LNCaP clone FGC (cell line): ENCODE data around the gene SLC35F1.
A peak's percentile ranks its signal among the peaks of the same experiment; 100 is the strongest.

Experiments used
- DNase-seq: peaks from one replicate; pipeline ENCODE4 v3.0.0-alpha.2; 2011; ENCODE audit warnings: low read depth
- H3K4me3 ChIP-seq: 2 replicates; pipeline ENCODE4 v1.5.1; 2011; ENCODE audit warnings: mild to moderate bottlenecking, low read depth, low read length, control low read depth
- TF ChIP-seq, protein P1 (sequence below): IDR thresholded peaks from 2 replicates; pipeline ENCODE4 v1.5.1; 2012; ENCODE audit warnings: mild to moderate bottlenecking; ENCODE audit not compliant: control insufficient read depth, insufficient read depth; ENCODE audit errors: extremely low read depth

SLC35F1 gene

DNA sequence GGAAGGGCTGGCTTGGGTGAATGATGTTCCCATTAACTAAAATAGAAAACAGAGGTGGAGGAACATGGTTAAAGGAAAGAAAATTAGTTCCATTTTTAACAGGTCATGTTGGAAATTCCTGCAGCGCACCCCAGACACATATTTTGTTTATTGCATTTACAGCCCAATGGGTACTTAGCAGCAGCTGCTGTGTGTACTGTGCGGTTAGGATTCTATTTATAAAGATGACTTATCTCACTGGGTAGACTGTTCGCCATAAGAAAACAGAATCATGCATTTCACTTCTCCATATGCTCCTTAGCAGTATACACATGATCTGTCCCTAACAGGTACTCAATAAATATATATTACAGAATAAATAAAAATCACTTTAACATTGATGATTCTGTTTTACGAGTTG lies 135.8 kb downstream of the SLC35F1 start:
- no peak overlapping the region for H3K4me3 ChIP-seq
- DNase-seq: no peak
- TF ChIP-seq, protein P1, sequence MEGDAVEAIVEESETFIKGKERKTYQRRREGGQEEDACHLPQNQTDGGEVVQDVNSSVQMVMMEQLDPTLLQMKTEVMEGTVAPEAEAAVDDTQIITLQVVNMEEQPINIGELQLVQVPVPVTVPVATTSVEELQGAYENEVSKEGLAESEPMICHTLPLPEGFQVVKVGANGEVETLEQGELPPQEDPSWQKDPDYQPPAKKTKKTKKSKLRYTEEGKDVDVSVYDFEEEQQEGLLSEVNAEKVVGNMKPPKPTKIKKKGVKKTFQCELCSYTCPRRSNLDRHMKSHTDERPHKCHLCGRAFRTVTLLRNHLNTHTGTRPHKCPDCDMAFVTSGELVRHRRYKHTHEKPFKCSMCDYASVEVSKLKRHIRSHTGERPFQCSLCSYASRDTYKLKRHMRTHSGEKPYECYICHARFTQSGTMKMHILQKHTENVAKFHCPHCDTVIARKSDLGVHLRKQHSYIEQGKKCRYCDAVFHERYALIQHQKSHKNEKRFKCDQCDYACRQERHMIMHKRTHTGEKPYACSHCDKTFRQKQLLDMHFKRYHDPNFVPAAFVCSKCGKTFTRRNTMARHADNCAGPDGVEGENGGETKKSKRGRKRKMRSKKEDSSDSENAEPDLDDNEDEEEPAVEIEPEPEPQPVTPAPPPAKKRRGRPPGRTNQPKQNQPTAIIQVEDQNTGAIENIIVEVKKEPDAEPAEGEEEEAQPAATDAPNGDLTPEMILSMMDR: no peak

DNA sequence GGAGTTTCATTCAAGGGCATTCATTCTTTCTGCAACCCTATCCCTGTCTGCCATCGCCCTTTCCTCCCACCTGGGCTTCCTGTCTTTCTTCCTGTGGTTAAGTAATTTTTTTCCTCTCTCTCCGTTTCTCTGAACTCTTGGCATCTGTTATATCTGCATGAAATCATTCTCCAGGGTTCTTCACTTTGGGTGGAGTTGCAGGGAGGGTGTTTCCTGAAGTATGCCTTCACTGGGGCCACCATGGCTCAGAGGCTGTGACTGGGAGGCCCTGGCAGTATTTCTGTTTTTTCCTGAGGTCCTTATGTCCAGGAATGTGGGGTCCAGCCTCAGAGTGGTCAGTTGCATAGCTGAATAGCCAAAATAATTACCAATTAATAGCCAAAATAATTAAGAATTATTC lies 137.2 kb downstream of the SLC35F1 start:
- H3K4me3 ChIP-seq: no peak overlapping the region
- no peak for DNase-seq
- TF ChIP-seq, protein P1: no peak

DNA sequence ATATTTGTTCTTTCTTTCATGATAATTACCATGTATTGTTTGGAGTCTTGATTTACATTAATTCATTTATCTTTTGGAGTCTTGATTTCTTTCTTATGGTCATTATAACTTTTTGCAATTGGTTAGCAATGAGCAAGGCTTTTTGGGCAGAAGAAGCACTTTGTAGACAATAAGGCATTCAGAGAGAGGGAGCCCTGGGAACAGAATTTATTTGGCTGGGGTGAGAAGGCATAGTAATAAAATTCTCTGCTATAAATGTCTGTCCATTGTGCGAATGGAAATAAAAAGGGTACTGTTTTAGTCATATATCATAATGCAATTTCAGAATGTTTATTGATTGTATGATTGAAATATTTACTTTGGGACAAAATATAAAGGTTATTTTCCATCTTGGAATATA lies 147.0 kb downstream of the SLC35F1 start:
- no peak for DNase-seq
- no peak overlapping the region for H3K4me3 ChIP-seq
- TF ChIP-seq, protein P1: no peak

- no peak overlapping the region for H3K4me3 ChIP-seq
- no peak for DNase-seq
- TF ChIP-seq, protein P1: no peak
Observed at GRCh38 chr6:118061666-118062065, 154.6 kb downstream of the SLC35F1 start.

DNA sequence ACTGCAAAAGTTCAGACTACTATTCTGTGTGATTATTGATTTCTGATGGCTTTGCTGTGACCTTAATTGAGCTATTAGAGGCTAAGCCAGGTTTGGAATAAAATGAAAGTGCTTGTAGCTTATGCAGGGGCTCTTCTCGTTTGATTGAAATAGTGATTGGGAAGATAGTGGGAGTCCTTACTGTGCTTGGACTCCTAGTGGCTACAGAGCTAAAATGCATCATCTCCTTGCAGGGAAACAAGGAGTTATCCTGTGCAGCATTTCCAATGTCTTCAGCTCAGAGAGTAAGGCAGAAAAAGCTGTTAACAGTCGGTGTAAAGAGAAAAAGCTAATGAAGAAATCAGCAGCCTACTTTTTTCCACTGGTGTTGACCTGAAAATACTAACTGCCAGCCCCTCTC lies 173.5 kb downstream of the SLC35F1 start:
- TF ChIP-seq, protein P1: 0 out of 2 replicates have a peak, but pooled peaks have one; percentile 22
- no peak for DNase-seq
- H3K4me3 ChIP-seq: no peak overlapping the region

DNA sequence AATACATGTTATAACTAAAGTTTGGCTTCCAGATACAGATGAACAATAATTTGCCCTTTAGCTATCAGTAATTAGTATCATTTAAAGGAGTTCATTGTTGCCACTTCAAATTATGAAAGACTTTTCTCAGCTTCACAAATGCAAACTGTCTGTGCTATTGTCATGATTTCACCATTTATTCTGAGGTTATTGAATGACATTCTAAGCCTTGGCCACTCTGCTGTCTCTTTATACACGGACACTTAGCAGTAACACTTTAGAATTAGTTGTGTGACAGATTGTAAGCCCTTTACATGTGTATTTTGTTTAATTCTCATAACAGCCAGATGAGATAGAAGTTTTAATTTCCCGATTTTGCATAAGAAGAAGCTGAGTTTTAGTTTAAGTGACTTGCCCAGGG lies 176.6 kb downstream of the SLC35F1 start:
- no peak overlapping the region for H3K4me3 ChIP-seq
- DNase-seq: no peak
- TF ChIP-seq, protein P1: no peak

GRCh38 chr6:118085665-118086064 lies 178.6 kb downstream of the SLC35F1 start:
- no peak for DNase-seq
- TF ChIP-seq, protein P1: no peak
- H3K4me3 ChIP-seq: no peak overlapping the region
